ENCODE measurements around the gene LRP4.

LRP4 gene

GRCh38 chr11:46920755-46921154 lies 2.4 kb upstream of the LRP4 start:
- DNase-seq (ENCODE audit: low read depth): peak; percentile 100
- no peak for TF ChIP-seq CTCF (conservative IDR thresholded peaks at IDR 0.05; ENCODE audit: control insufficient read depth, insufficient read depth, low read depth, low read length)
- H3K4me3 ChIP-seq (ENCODE audit: control insufficient read depth, low read depth, low read length): no peak overlapping the region

GRCh38 chr11:46918788-46919513 lies 601 bp upstream of the LRP4 start:
- TF ChIP-seq CTCF (conservative IDR thresholded peaks at IDR 0.05; ENCODE audit: control insufficient read depth, insufficient read depth, low read depth, low read length): no peak
- DNase-seq (ENCODE audit: low read depth): no peak
- peak overlapping the region; percentile 37 for H3K4me3 ChIP-seq (ENCODE audit: control insufficient read depth, low read depth, low read length)

- no peak for TF ChIP-seq CTCF (conservative IDR thresholded peaks at IDR 0.05; ENCODE audit: control insufficient read depth, insufficient read depth, low read depth, low read length)
- DNase-seq (ENCODE audit: low read depth): no peak
- peak overlapping the region; percentile 57 for H3K4me3 ChIP-seq (ENCODE audit: control insufficient read depth, low read depth, low read length)
These were observed 628 bp downstream of the LRP4 start for GRCh38 chr11:46917762-46918082.

- TF ChIP-seq CTCF (conservative IDR thresholded peaks at IDR 0.05; ENCODE audit: control insufficient read depth, insufficient read depth, low read depth, low read length): no peak
- peak overlapping the region; percentile 57 for H3K4me3 ChIP-seq (ENCODE audit: control insufficient read depth, low read depth, low read length)
- no peak for DNase-seq (ENCODE audit: low read depth)
These were observed 1.1 kb downstream of the LRP4 start for GRCh38 chr11:46917109-46917761.

- H3K4me3 ChIP-seq (ENCODE audit: control insufficient read depth, low read depth, low read length): peak overlapping the region; percentile 57
- DNase-seq (ENCODE audit: low read depth): peak; percentile 66
- TF ChIP-seq CTCF (conservative IDR thresholded peaks at IDR 0.05; ENCODE audit: control insufficient read depth, insufficient read depth, low read depth, low read length): peak; percentile 45
These were observed 1.9 kb downstream of the LRP4 start for GRCh38 chr11:46916286-46917108.

GRCh38 chr11:46914910-46915309 lies 3.4 kb downstream of the LRP4 start:
- no peak for DNase-seq (ENCODE audit: low read depth)
- no peak overlapping the region for H3K4me3 ChIP-seq (ENCODE audit: control insufficient read depth, low read depth, low read length)
- TF ChIP-seq CTCF (conservative IDR thresholded peaks at IDR 0.05; ENCODE audit: control insufficient read depth, insufficient read depth, low read depth, low read length): no peak

All from fibroblast of mammary gland (primary cell).